OCI-LY1 (cell line): Measurements from ENCODE around the gene PTGER4.

Experiments used
- H2AFZ ChIP-seq: fragments of 200-600 bp; sonication (generic), shearing (Covaris generic); 2 replicates; pipeline ENCODE4 v1.6.0; 2014; ENCODE audit warnings: antibody characterized with exemption, mild to moderate bottlenecking, low read length
- H3F3A ChIP-seq: fragments of 200-600 bp; sonication (generic), shearing (Covaris generic); 2 replicates; pipeline ENCODE4 v1.6.0; 2014; ENCODE audit warnings: mild to moderate bottlenecking, antibody characterized with exemption, low read length, moderate library complexity; ENCODE audit not compliant: insufficient read depth
- H3K27ac ChIP-seq: fragments of 200-600 bp; sonication (generic); 2 replicates; pipeline ENCODE4 v1.5.1; 2014; ENCODE audit warnings: low read length, mixed run types, mild to moderate bottlenecking, low read depth; ENCODE audit not compliant: poor library complexity, severe bottlenecking
- H3K27me3 ChIP-seq: fragments of 200-600 bp; sonication (generic); 2 replicates; pipeline ENCODE4 v1.6.0; 2014; ENCODE audit warnings: antibody characterized with exemption, mild to moderate bottlenecking, low read length, moderate library complexity; ENCODE audit not compliant: insufficient read depth
- H3K36me3 ChIP-seq: fragments of 200-600 bp; sonication (generic); 2 replicates; pipeline ENCODE4 v1.6.1; 2014; ENCODE audit warnings: mild to moderate bottlenecking, antibody characterized with exemption, low read length, moderate library complexity, mixed read lengths; ENCODE audit not compliant: insufficient read depth
- H3K4me1 ChIP-seq: fragments of 200-600 bp; sonication (generic); 2 replicates; pipeline ENCODE4 v1.5.1; 2014; ENCODE audit warnings: mild to moderate bottlenecking, low read length, moderate library complexity; ENCODE audit not compliant: insufficient read depth, severe bottlenecking
- H3K4me2 ChIP-seq: fragments of 200-600 bp; sonication (generic), shearing (Covaris generic); 2 replicates; pipeline ENCODE4 v1.6.1; 2014; ENCODE audit warnings: low read length
- H3K4me3 ChIP-seq: fragments of 200-600 bp; sonication (generic); 2 replicates; pipeline ENCODE4 v1.5.1; 2014; ENCODE audit warnings: low read length, low read depth, mild to moderate bottlenecking, mixed read lengths; ENCODE audit not compliant: poor library complexity, severe bottlenecking
- H3K79me2 ChIP-seq: fragments of 200-600 bp; shearing (Covaris generic); 2 replicates; pipeline ENCODE4 v1.6.1; 2016; ENCODE audit warnings: mixed run types, low read length, mixed read lengths; ENCODE audit not compliant: insufficient read depth
- H3K9ac ChIP-seq: fragments of 200-600 bp; sonication (generic), shearing (Covaris generic); 2 replicates; pipeline ENCODE4 v1.6.1; 2014; ENCODE audit warnings: mild to moderate bottlenecking, low read length, mixed read lengths
- H3K9me2 ChIP-seq: fragments of 200-600 bp; sonication (generic), shearing (Covaris generic); 2 replicates; pipeline ENCODE4 v1.6.1; 2014; ENCODE audit warnings: low read depth, mild to moderate bottlenecking, low read length, mixed read lengths
- H3K9me3 ChIP-seq: fragments of 200-600 bp; shearing (Covaris generic); 2 replicates; pipeline ENCODE4 v1.6.1; 2014; ENCODE audit warnings: low read length, mixed read lengths
- H4K20me1 ChIP-seq: fragments of 200-600 bp; sonication (generic), shearing (Covaris generic); 2 replicates; pipeline ENCODE4 v1.6.0; 2016; ENCODE audit warnings: mild to moderate bottlenecking, low read length; ENCODE audit not compliant: insufficient read depth
- EZH2 ChIP-seq: fragments of 200-600 bp; sonication (generic), shearing (Covaris generic); IDR thresholded peaks from 2 replicates; pipeline ENCODE4 v1.8.0; 2017; ENCODE audit warnings: borderline replicate concordance, mixed run types, mild to moderate bottlenecking, antibody characterized with exemption, low read length, moderate library complexity, mixed read lengths
- TF ChIP-seq, protein P1 (sequence below): fragments of 200-600 bp; sonication (generic), shearing (Covaris generic); IDR thresholded peaks from 2 replicates; pipeline ENCODE4 v1.5.1; 2017; ENCODE audit warnings: mild to moderate bottlenecking, antibody characterized with exemption, low read length, moderate library complexity, mixed read lengths

PTGER4 gene

DNA sequence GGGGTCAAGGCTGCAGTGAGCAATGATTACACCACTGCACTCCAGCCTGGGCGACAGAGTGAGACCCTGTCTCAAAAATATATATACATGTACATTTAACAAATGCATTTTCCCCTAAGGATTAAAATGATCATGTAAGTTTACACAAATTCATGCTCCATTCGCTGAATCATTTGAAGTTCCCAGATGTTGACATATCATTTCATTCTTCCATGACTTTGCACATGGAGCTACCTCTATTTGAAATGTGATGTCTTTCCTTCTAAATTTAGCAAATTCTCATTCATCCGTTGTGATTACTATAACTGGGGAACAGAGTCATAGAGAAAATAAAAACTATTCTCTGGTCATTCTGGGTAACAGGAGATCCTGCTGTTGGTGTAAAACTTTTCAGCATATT is 10.6 kb downstream of the PTGER4 start:
- H3K27ac ChIP-seq = no peak overlapping the region
- H3K4me3 ChIP-seq = no peak overlapping the region
- no peaks in the 10 kb centered on the region for H4K20me1 ChIP-seq
- peaks cover 41% of the 10 kb centered on the region for H3K79me2 ChIP-seq
- no peaks in the 10 kb centered on the region for H3K9me3 ChIP-seq
- H3K4me1 ChIP-seq = peaks cover 37% of the 10 kb centered on the region
- TF ChIP-seq EZH2 = no peak
- TF ChIP-seq, protein P1, sequence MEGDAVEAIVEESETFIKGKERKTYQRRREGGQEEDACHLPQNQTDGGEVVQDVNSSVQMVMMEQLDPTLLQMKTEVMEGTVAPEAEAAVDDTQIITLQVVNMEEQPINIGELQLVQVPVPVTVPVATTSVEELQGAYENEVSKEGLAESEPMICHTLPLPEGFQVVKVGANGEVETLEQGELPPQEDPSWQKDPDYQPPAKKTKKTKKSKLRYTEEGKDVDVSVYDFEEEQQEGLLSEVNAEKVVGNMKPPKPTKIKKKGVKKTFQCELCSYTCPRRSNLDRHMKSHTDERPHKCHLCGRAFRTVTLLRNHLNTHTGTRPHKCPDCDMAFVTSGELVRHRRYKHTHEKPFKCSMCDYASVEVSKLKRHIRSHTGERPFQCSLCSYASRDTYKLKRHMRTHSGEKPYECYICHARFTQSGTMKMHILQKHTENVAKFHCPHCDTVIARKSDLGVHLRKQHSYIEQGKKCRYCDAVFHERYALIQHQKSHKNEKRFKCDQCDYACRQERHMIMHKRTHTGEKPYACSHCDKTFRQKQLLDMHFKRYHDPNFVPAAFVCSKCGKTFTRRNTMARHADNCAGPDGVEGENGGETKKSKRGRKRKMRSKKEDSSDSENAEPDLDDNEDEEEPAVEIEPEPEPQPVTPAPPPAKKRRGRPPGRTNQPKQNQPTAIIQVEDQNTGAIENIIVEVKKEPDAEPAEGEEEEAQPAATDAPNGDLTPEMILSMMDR = no peak
- no peak overlapping the region for H2AFZ ChIP-seq
- no peaks in the 10 kb centered on the region for H3K9me2 ChIP-seq
- no peaks in the 10 kb centered on the region for H3K27me3 ChIP-seq
- H3K9ac ChIP-seq = no peak overlapping the region
- H3K4me2 ChIP-seq = no peak overlapping the region
- no peaks in the 10 kb centered on the region for H3F3A ChIP-seq
- H3K36me3 ChIP-seq = peaks cover 60% of the 10 kb centered on the region

DNA sequence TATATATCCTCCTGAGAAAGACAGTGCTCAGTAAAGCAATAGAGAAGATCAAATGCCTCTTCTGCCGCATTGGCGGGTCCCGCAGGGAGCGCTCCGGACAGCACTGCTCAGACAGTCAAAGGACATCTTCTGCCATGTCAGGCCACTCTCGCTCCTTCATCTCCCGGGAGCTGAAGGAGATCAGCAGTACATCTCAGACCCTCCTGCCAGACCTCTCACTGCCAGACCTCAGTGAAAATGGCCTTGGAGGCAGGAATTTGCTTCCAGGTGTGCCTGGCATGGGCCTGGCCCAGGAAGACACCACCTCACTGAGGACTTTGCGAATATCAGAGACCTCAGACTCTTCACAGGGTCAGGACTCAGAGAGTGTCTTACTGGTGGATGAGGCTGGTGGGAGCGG is 12.2 kb downstream of the PTGER4 start:
- no peaks in the 10 kb centered on the region for H4K20me1 ChIP-seq
- no peak overlapping the region for H3K4me3 ChIP-seq
- H3F3A ChIP-seq = no peaks in the 10 kb centered on the region
- TF ChIP-seq EZH2 = no peak
- TF ChIP-seq, protein P1 = no peak
- H3K36me3 ChIP-seq = peaks cover 55% of the 10 kb centered on the region
- no peak overlapping the region for H3K27ac ChIP-seq
- H3K4me1 ChIP-seq = peaks cover 21% of the 10 kb centered on the region
- H3K9me3 ChIP-seq = no peaks in the 10 kb centered on the region
- no peaks in the 10 kb centered on the region for H3K9me2 ChIP-seq
- peaks cover 25% of the 10 kb centered on the region for H3K79me2 ChIP-seq
- H3K27me3 ChIP-seq = no peaks in the 10 kb centered on the region
- no peak overlapping the region for H3K9ac ChIP-seq
- no peak overlapping the region for H3K4me2 ChIP-seq
- H2AFZ ChIP-seq = no peak overlapping the region

DNA sequence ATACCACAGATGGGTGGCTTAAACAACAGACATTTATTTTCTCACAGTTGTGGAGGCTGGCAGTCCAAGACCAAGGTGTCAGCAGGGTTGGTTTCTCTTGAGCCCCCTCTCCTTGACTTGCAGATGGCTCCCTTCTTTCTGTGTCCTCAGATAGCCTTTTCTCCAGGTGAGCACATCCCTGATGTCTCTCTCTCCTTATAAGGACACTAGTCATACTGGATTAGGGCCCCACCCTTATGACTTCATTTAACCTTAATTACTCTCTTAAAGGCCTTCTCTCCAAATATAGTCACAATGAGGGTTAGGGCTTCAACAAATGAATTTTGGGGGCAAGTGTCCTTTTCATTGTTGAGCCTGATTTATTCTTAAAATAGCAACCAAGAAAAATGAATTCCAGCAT is 14.7 kb downstream of the PTGER4 start:
- Histone ChIP-seq H3K4me2 (no peak overlapping the region), H4K20me1 (no peaks in the 10 kb centered on the region), H3K27ac (no peak overlapping the region), H3K4me3 (no peak overlapping the region), H3K36me3 (peaks cover 39% of the 10 kb centered on the region), H2AFZ (no peak overlapping the region), H3K9me3 (no peaks in the 10 kb centered on the region), H3K9me2 (no peaks in the 10 kb centered on the region), H3K79me2 (peaks cover 14% of the 10 kb centered on the region; the same call in 1 of the 2 replicates), H3K9ac (no peak overlapping the region), H3K27me3 (no peaks in the 10 kb centered on the region), H3K4me1 (no peaks in the 10 kb centered on the region), H3F3A (no peaks in the 10 kb centered on the region; the same call in 1 of the 2 replicates)
- TF ChIP-seq, protein P1 = no peak
- no peak for TF ChIP-seq EZH2
